ENCODE measurements around the gene OR4K14. TPM values are rescaled to one million over a fixed set of nuclear protein-coding genes. Genes with fewer than 3 reads are reported as not detected.
"Not testable (repeated sequence)": the region's sequence is repeated elsewhere in the genome, so short reads cannot be mapped to it uniquely, and the experiment has no call there.

OR4K14 gene
- total RNA-seq, 1 experiment from 2014 or later, result not detected

GRCh38 chr14:19974844-19975243 lies 44.3 kb downstream of the OR4K14 start:
- ATAC-seq, result no peak
- intact Hi-C loops (cut with micrococcal nuclease; ENCODE audit: unreplicated experiment), result no loop called here
- DNase-seq (ENCODE audit: low read depth, low spot score), result no peak
- no peaks in the 10 kb centered on the region for H3K4me1 ChIP-seq (ENCODE audit: control insufficient read depth, insufficient read depth, low read length)
- TF ChIP-seq, protein P1, sequence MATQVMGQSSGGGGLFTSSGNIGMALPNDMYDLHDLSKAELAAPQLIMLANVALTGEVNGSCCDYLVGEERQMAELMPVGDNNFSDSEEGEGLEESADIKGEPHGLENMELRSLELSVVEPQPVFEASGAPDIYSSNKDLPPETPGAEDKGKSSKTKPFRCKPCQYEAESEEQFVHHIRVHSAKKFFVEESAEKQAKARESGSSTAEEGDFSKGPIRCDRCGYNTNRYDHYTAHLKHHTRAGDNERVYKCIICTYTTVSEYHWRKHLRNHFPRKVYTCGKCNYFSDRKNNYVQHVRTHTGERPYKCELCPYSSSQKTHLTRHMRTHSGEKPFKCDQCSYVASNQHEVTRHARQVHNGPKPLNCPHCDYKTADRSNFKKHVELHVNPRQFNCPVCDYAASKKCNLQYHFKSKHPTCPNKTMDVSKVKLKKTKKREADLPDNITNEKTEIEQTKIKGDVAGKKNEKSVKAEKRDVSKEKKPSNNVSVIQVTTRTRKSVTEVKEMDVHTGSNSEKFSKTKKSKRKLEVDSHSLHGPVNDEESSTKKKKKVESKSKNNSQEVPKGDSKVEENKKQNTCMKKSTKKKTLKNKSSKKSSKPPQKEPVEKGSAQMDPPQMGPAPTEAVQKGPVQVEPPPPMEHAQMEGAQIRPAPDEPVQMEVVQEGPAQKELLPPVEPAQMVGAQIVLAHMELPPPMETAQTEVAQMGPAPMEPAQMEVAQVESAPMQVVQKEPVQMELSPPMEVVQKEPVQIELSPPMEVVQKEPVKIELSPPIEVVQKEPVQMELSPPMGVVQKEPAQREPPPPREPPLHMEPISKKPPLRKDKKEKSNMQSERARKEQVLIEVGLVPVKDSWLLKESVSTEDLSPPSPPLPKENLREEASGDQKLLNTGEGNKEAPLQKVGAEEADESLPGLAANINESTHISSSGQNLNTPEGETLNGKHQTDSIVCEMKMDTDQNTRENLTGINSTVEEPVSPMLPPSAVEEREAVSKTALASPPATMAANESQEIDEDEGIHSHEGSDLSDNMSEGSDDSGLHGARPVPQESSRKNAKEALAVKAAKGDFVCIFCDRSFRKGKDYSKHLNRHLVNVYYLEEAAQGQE (IDR thresholded peaks at IDR 0.05; ENCODE audit: insufficient read depth in 1 of 2, low read depth in 2 of 2, low read length in 1 of 2), result no peak
- no peak for TF ChIP-seq SIN3A (IDR thresholded peaks at IDR 0.05; ENCODE audit: borderline replicate concordance, insufficient read depth, low read depth, low read length)
- no peak for TF ChIP-seq TCF7L2 (IDR thresholded peaks at IDR 0.05; ENCODE audit: low read depth, low read length)
- TF ChIP-seq, protein P2, sequence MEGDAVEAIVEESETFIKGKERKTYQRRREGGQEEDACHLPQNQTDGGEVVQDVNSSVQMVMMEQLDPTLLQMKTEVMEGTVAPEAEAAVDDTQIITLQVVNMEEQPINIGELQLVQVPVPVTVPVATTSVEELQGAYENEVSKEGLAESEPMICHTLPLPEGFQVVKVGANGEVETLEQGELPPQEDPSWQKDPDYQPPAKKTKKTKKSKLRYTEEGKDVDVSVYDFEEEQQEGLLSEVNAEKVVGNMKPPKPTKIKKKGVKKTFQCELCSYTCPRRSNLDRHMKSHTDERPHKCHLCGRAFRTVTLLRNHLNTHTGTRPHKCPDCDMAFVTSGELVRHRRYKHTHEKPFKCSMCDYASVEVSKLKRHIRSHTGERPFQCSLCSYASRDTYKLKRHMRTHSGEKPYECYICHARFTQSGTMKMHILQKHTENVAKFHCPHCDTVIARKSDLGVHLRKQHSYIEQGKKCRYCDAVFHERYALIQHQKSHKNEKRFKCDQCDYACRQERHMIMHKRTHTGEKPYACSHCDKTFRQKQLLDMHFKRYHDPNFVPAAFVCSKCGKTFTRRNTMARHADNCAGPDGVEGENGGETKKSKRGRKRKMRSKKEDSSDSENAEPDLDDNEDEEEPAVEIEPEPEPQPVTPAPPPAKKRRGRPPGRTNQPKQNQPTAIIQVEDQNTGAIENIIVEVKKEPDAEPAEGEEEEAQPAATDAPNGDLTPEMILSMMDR (IDR thresholded peaks at IDR 0.05), result no peak
- no TSS peak for BruUV-seq (replicated peaks)
- in situ Hi-C loops (cut with HindIII; ENCODE audit: low pct_unique_long_range_greater_than_20kb, low sequenced_read_pairs), result no loop called here
- no peaks in the 10 kb centered on the region for H3K9me3 ChIP-seq (ENCODE audit: control insufficient read depth, insufficient read depth, low read depth, low read length)
- no peak overlapping the region for H3K27ac ChIP-seq (ENCODE audit: low read length)
- POLR2A ChIA-PET, result no interaction called here
- CTCF ChIA-PET, result no interaction called here
- no peaks in the 10 kb centered on the region for H3K27me3 ChIP-seq (ENCODE audit: control insufficient read depth, insufficient read depth, low read length)
- H3K36me3 ChIP-seq (ENCODE audit: control insufficient read depth, insufficient read depth, low read length), result no peaks in the 10 kb centered on the region
- no peak overlapping the region for H3K4me3 ChIP-seq (ENCODE audit: low read depth in 2 of 2, low read length in 2 of 2)

DNA sequence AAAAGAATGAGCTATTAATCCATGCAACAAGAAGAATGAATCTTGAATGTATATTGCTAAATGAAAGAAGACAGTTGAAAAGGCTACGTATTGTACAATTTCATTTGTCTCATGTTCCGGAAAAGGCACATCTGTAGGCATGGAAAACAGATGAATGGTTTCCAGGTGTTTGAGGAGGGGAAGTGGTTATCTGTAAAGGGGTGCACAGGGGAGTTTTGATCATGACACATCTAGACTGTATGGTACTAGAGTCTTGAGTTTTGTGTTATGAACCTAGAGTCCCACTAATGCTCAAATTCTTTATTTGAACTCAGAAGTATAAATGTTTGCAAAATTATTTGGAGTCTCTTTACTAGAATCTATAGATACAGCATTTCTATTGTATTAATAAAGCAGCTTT lies 49.4 kb downstream of the OR4K14 start:
- BruUV-seq (replicated peaks); H3K4me3 ChIP-seq (ENCODE audit: low read depth in 2 of 2, low read length in 2 of 2); H3K27ac ChIP-seq (ENCODE audit: low read length); in situ Hi-C loops (cut with HindIII; ENCODE audit: low pct_unique_long_range_greater_than_20kb, low sequenced_read_pairs); CTCF ChIA-PET; ATAC-seq; intact Hi-C loops (cut with micrococcal nuclease; ENCODE audit: unreplicated experiment); H3K27me3 ChIP-seq (ENCODE audit: control insufficient read depth, insufficient read depth, low read length); POLR2A ChIA-PET; H3K36me3 ChIP-seq (ENCODE audit: control insufficient read depth, insufficient read depth, low read length); H3K4me1 ChIP-seq (ENCODE audit: control insufficient read depth, insufficient read depth, low read length); H3K9me3 ChIP-seq (ENCODE audit: control insufficient read depth, insufficient read depth, low read depth, low read length); DNase-seq (ENCODE audit: low read depth, low spot score): not testable (repeated sequence)

Other genes with a start within 250 kb of the OR4K14 start
- gene OR4M1, start 245.8 kb downstream of the OR4K14 start, total RNA-seq (2021; ENCODE audit: unreplicated experiment), result not detected
- gene OR4N2, start 215.5 kb downstream of the OR4K14 start, total RNA-seq (2021; ENCODE audit: unreplicated experiment), result not detected
- not detected for gene OR4K2, start 144.2 kb downstream of the OR4K14 start, total RNA-seq (2021; ENCODE audit: unreplicated experiment)
- gene OR4K5, start 98.7 kb downstream of the OR4K14 start, total RNA-seq (2021; ENCODE audit: unreplicated experiment), result not detected
- not detected for gene OR4K1, start 88.4 kb downstream of the OR4K14 start, total RNA-seq (2021; ENCODE audit: unreplicated experiment)
- gene OR4K15, start 43.7 kb downstream of the OR4K14 start, total RNA-seq (2021; ENCODE audit: unreplicated experiment), result not detected
- not detected for gene OR4Q2, start 17.1 kb downstream of the OR4K14 start, total RNA-seq (2021; ENCODE audit: unreplicated experiment)
- gene OR4K13, start 16.7 kb upstream of the OR4K14 start, total RNA-seq (2021; ENCODE audit: unreplicated experiment), result not detected
- not detected for gene OR4L1, start 40.7 kb upstream of the OR4K14 start, total RNA-seq (2021; ENCODE audit: unreplicated experiment)
- gene OR4K17, start 91.4 kb upstream of the OR4K14 start, total RNA-seq (2021; ENCODE audit: unreplicated experiment), result not detected
- not detected for gene OR4N5, start 119.5 kb upstream of the OR4K14 start, total RNA-seq (2021; ENCODE audit: unreplicated experiment)
- gene OR11G2, start 171.6 kb upstream of the OR4K14 start, total RNA-seq (2021; ENCODE audit: unreplicated experiment), result not detected
- gene OR11H6, start 204.4 kb upstream of the OR4K14 start, total RNA-seq (2021; ENCODE audit: unreplicated experiment), result not detected
- gene OR11H7, start 209.7 kb upstream of the OR4K14 start, total RNA-seq (2021; ENCODE audit: unreplicated experiment), result not detected
- not detected for gene OR11H4, start 220.0 kb upstream of the OR4K14 start, total RNA-seq (2021; ENCODE audit: unreplicated experiment)

Measured in Panc1 (cell line).